GM10266 (cell line): ENCODE data around the gene DTNB.
A peak's percentile ranks its signal among the peaks of the same experiment; 100 is the strongest.
"Not testable (repeated sequence)": the region's sequence is repeated elsewhere in the genome, so short reads cannot be mapped to it uniquely, and the experiment has no call there.

Experiments
- DNase-seq: peaks from one replicate; pipeline ENCODE4 v3.0.0; 2012; ENCODE audit errors: extremely low spot score
- CTCF ChIP-seq: IDR thresholded peaks from 2 replicates; pipeline ENCODE4 v1.5.1; 2012; ENCODE audit warnings: mild to moderate bottlenecking, low read depth; ENCODE audit not compliant: control insufficient read depth, insufficient read depth; ENCODE audit errors: missing control alignments

The DTNB gene

GRCh38 chr2:25666218-25666617, 7.2 kb downstream of the DTNB start:
- TF ChIP-seq CTCF: no peak
- no peak for DNase-seq

GRCh38 chr2:25665429-25665828, 7.9 kb downstream of the DTNB start:
- not testable (repeated sequence) for DNase-seq

DNA sequence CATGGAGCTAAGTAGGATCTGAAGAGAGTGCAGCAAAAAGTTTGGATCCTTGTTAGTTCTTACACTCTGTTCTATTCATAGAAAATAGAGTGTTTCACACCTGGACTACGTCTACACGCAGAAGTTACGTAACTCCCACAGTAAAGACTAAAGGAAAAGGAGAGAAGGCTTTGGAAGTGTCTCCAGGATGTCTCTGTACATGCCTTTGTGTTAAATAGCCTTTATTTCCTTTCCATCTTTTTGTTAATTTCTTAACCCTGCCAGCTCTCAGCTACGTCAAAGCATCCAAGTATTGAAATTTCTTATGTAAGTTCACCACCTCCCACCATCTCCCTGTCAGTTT, 8.4 kb downstream of the DTNB start:
- TF ChIP-seq CTCF: no peak
- DNase-seq: no peak

DNA sequence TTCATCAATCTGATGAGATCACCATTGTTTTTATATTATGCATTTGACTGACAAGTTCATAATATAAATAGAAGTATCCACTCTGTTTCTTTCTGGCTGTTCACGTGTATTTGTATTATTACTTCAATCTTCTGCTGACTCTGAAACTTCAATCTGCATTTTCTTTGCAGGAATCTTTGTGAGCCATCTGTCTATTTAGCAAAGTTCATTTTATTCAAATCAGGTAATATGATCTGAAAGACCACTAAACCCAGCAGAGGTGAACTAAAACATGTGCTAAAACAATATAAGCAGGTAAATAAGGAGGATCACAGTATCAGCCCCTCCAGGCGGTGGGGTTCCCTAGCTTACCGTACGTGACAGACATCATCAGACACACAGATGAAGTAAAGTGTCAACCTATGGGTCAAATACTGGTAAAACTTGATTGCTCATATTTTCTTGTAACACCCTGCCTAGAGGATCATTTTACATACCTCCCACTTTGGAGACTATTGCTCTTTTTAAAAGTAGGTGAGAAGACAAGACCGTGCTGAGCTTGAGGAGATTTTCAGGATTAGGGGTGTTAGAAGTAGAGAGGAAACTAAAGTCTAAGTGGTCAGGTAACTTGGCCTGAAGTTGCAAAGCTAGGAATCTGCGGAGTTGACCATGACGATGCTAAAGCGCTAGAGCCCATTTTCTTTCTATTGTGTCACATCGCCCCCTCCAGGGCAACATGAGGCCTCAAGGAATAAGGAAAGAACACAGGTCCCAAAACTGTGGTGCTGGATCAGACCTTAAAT, 9.0 kb downstream of the DTNB start:
- peak; percentile 60 for DNase-seq

DNA sequence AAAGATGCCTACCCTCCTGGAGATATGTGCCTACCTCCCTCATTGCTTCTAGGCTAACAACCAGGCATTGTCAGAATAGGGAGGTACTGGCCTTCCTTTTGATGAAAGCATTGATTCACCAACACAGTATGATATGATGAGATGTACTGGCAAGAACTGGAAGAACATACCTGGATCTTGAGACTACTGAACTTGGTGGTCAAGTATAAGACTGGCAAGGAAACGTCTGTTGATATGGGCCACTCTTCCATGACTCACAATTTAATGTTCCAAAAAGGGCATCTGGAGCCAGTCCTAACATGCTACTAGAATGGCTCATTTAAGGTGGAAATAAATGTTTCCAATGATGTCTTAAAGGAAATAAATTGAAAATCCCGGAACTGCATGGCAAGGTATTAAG, 18.1 kb downstream of the DTNB start:
- no peak for DNase-seq
- no peak for TF ChIP-seq CTCF

More for the DNA sequence above, 9.0 kb downstream of the DTNB start:
- TF ChIP-seq CTCF: peak; percentile 69

DNA sequence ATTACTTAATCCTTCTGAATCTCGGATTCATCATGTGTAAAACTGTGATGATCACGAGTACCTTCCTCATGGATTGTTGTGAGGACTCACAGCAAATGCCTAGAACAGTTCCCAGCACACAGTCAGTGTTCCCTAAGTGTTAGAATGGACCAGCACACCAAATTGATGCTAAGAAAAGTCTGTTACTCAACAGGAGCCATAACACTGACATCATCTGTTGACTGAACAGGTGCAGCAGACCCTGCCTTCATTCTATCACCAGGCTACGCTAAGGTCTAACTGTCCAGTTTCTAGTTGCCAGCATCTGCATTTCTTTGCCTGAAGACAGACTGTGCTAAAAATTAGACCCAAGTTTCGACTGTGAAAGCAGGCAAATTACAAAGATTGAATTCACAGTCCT, 18.6 kb downstream of the DTNB start:
- TF ChIP-seq CTCF: no peak
- DNase-seq: no peak

DNA sequence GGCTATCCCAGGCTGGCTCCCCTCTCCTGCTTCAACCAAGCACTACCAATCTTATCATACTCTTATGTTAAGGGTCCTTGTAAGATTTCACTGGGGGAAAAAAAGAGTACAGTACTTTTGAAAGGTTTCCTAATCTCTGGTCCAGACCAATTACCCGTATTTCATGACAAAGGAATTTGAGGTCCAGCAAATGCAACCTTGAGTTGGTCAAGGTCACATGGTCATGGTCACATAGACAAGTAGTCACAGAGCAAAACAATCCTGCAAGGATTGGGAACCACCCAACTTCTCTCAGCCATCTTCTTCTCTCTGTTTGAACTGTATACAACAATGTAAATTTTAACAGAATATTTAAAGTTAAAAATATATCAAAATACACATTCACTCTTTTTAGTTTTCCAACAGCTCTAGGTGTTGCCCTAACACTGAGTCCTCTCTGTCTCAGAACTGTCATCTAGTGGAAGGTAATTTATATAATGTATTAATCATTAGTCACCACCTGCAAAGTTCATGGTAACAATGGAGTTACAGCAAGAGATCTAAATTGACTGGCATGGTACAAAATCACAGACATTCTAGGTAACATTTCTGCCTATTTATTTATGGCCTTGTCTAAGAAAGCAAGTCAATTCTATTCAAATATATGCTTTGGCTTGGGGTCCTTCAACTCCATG, 21.5 kb downstream of the DTNB start:
- TF ChIP-seq CTCF: no peak
- DNase-seq: no peak
